ENCODE data around the gene INPP1.
"Not testable (repeated sequence)": the region's sequence is repeated elsewhere in the genome, so short reads cannot be mapped to it uniquely, and the experiment has no call there.

The INPP1 gene, protein sequence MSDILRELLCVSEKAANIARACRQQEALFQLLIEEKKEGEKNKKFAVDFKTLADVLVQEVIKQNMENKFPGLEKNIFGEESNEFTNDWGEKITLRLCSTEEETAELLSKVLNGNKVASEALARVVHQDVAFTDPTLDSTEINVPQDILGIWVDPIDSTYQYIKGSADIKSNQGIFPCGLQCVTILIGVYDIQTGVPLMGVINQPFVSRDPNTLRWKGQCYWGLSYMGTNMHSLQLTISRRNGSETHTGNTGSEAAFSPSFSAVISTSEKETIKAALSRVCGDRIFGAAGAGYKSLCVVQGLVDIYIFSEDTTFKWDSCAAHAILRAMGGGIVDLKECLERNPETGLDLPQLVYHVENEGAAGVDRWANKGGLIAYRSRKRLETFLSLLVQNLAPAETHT

GRCh38 chr2:190343536-190344275 is at the start of gene INPP1:
INPP1 (plus strand) TSS chr2:190343589; CDS start chr2:190360103, 16,514 bp downstream.
- peak in 2 of 3 experiments; percentile 24 to 35 for DNase-seq (ENCODE audit: low read depth in 2 of 3, low spot score in 2 of 3)

- DNase-seq (ENCODE audit: low read depth in 2 of 3, low spot score in 2 of 3): not testable (repeated sequence)
Observed at GRCh38 chr2:190297880-190298279, 45.5 kb upstream of the INPP1 start.

GRCh38 chr2:190301032-190301431 is 42.4 kb upstream of the INPP1 start:
- DNase-seq (ENCODE audit: low read depth in 2 of 3, low spot score in 2 of 3): no peak

GRCh38 chr2:190302052-190302451 is 41.3 kb upstream of the INPP1 start:
- no peak for DNase-seq (ENCODE audit: low read depth in 2 of 3, low spot score in 2 of 3)

- no peak for DNase-seq (ENCODE audit: low read depth in 2 of 3, low spot score in 2 of 3)
Observed at GRCh38 chr2:190303647-190304046, 39.7 kb upstream of the INPP1 start.

DNA sequence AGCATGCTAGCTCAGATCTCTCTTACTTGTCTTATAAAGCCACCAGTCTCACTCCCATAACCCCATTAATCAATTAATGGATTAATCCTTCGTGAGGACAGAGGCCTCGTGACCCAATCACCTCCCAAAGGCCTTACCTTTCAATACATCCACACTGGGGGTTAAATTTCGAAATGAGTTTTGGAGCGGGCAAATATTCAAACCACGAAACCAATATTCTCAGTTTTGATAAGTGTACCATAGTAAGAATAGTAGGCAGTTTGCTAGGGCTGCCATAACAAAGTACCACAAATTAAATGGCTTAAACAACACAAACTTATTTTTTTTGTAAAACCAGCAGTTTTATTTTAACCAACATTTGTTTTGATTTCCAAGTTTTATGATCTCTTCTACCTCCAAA is 39.0 kb upstream of the INPP1 start:
- DNase-seq (ENCODE audit: low read depth in 2 of 3, low spot score in 2 of 3): no peak

- no peak for DNase-seq (ENCODE audit: low read depth in 2 of 3, low spot score in 2 of 3)
Observed at GRCh38 chr2:190308031-190308430, 35.4 kb upstream of the INPP1 start.

DNA sequence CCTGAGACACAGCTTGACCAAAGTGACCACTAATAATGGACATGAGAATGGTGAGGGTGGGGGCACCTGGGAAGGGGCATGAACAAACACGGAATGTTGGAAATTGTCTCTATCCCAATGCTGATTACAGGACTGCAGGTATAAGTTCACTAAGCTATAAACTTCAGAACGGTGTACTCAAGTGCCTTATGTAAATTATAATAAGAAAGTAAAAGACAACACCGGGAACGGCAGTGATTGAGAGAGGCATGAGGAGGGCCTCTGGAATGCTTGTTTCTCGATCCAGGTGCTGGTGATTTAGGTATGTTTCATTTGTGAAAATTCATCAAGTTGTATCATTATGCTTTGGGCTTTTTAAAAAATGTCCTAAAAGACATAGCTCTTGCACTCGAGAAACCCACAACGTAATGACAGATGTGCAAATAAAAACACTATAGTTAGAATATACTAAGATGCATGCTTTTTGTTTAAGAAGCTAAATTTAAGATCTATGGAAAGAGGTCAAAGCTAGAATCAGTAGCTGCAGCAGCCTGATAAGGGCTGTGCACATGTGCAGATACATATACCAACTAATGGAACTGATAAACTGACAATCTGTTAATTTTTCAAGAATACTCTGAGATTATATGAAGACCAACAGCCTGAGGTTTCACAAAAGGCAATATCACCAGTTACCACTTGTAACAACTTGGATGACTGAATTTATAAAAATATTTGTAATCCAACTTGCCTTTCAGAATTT is 31.3 kb upstream of the INPP1 start:
- no peak for DNase-seq (ENCODE audit: low read depth in 2 of 3, low spot score in 2 of 3)

GRCh38 chr2:190312635-190313025 is 30.8 kb upstream of the INPP1 start:
- not testable (repeated sequence) for DNase-seq (ENCODE audit: low read depth in 2 of 3, low spot score in 2 of 3)

GRCh38 chr2:190313880-190314279 is 29.5 kb upstream of the INPP1 start:
- no peak for DNase-seq (ENCODE audit: low read depth in 2 of 3, low spot score in 2 of 3)

DNA sequence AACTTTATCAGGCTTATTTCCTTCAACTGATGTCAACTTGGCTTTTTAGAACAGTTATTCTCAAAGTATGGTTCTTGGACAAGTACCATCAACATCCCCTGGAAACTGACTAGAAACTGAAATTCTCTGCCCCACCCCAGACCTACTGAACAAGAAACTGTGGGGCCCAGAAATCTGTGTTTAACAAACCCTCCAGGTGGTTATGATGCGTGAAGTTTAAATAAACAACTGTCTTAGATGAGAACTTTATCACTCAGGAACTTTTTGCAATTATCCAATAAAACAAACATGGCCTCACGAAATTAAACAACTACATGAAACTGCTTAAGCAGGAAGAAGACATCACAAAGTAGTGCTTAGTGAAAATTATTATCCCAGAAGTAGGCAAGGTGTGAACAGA is 28.1 kb upstream of the INPP1 start:
- no peak for DNase-seq (ENCODE audit: low read depth in 2 of 3, low spot score in 2 of 3)

DNA sequence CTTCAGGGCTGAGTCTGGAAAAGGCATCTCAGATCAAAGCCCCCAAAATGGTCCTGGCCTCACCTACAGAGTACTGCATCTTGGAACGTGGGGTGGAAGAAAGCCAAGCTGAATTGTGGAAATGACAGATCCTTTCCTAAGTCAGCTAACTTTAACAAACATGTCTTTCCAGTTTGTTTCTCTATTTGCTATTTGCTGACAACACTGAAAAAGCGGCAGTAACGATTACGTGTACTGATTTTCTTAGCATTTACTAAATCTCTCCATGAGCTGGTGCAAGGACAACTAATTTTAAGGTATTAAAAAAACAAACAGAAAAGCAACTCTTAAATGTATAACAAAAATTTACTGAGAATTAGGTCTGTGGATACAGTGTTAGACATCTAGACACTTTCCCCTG is 24.9 kb upstream of the INPP1 start:
- no peak for DNase-seq (ENCODE audit: low read depth in 2 of 3, low spot score in 2 of 3)

DNA sequence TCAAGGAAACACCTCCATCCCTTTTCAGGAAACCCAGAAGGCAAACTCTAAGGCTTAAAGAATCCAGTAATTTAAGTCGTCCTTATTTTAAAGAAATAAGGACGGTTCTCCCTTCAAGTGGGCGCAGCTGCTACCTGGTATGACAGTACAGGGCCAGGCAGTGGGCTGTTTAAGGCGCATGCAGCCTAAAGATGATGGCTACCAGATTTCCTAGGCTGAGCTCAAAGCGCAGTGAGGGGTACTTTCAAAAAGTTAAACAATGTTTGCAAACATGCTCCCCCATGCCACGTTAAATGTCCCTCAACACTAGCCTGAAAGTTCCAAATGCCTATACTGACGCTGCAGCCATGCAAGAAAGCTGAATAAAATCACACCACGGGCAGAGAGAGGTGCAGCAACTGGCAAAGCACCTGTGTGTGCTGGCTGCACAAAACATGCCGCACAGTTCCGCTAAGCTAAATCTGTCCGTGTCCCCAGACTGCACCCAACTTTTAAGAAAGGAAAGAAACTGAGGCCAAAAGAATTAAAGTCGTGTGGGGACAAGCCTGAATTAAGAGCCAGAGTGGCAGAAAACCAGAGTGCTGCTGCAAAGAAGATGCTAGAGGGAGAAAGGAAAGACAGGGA is 24.3 kb upstream of the INPP1 start:
- DNase-seq (ENCODE audit: low read depth in 2 of 3, low spot score in 2 of 3): no peak

GRCh38 chr2:190319555-190320498 is 23.6 kb upstream of the INPP1 start, which contains the start of gene HIBCH:
HIBCH (minus strand) TSS chr2:190319826; CDS start chr2:190319750, 76 bp downstream.
- DNase-seq (ENCODE audit: low read depth in 2 of 3, low spot score in 2 of 3): peak; percentile 80 to 88 (median 83)

GRCh38 chr2:190320696-190321095 is 22.7 kb upstream of the INPP1 start:
- peak in 1 of 3 experiments; percentile 19 for DNase-seq (ENCODE audit: low read depth in 2 of 3, low spot score in 2 of 3)

DNA sequence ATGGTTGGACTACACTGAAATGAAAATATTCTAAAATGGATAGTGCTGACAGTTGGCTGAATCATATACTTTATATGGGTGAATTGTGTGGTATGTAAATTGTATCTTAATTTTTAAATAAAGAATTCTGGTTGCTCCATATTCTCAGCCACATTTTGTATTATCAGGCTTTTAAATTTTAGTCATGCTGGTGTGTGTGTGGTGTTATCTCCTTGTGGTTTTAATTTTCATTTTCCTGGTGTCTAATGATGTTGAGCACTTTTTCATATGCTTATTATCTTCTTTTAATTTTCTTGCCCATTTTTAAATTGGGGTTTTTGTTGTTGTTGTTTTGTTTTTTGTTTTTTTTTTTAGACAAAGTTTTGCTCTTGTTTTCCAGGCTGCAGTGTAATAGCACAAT is 20.0 kb upstream of the INPP1 start:
- no peak for DNase-seq (ENCODE audit: low read depth in 2 of 3, low spot score in 2 of 3)

GRCh38 chr2:190325588-190325987 is 17.8 kb upstream of the INPP1 start:
- DNase-seq (ENCODE audit: low read depth in 2 of 3, low spot score in 2 of 3): no peak

DNA sequence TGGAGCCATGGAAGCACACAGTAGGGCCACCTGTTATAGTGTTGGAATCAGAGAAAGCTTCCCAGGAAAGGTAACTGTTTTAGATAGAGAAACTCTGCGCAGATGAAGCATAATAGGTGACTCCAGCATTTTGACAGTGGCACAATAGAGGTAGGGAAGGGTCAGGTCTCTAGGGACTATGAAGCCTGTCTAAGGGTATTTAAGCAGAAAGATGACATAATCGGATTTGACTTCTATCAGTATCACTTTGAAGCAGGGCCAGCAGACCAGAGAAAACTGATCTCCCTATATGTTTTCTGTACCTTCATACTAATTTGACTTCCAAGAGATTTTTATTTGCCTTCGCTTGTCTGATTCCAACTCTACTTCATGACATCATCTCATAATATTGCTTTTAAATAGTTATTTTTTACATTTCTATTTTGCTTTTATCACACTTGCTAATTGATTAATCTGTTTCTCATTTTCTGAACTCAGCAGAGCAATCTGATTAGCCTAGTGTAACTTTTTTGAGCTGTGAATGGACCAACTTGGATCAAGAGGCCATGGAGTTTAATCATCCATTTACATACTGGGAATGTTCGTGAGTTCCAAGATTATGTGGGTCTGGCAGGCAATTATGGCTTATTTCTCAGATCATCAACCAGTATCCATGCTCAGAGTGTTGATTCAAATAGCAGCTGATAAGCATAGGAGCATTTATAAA is 15.4 kb upstream of the INPP1 start:
- no peak for DNase-seq (ENCODE audit: low read depth in 2 of 3, low spot score in 2 of 3)

DNA sequence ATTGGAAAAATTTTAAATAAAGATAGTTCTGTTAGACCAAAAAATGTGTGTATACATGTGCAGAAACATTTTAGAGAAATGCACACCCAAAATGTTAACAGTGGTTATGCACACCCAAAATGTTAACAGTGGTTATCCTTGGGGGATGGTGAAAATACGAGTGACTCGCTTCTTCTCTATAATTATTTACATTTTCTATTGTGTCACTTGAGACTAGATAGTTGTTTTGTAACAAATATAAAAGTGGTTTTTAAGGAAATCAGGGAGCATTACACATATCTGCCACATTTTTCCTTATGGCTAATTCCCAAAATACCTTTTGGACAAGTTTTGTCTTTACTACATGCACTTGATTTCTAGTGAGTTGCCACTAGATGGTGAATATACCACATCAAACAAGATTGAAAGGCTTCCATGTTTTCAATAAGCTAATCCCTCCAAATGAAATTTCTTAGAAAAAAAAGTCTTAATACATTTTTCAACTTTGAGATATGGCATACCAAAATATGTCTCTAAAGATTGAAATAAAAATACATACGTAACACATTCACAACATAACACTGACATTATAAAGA is 14.7 kb upstream of the INPP1 start:
- DNase-seq (ENCODE audit: low read depth in 2 of 3, low spot score in 2 of 3): no peak
